ENCODE results near the gene OR14A2. TPM values are rescaled to one million over a fixed set of nuclear protein-coding genes. Genes with fewer than 3 reads are reported as not detected.
"Not testable (repeated sequence)": the region's sequence is repeated elsewhere in the genome, so short reads cannot be mapped to it uniquely, and the experiment has no call there.

OR14A2 gene
- polyA plus RNA-seq, 1 donor from 2014 or later = not detected

DNA sequence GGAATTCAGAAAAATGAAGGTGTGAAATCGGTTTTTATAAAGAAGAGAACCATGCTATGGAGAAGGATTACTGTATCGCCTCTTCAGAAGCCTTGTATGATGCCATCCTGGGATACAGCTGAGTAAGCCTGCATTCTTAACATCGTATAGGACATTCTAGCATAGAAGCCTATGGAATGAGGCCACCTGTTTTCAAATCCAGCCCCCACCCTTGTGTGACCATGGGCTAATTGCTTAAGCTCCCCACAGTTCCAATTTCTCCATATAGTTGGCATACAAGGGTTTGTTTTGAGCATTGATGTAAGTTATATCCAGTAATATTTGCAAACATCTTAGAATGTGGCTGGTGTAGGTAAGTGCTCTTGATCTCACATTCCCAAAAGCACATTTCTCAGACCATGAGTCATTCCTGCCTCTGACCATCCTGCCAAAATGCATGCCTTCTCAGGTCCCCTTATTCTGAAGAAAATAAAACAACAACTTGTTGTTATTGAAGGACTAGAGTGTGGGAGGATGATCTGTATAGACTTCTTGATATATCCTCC is 1.5 kb downstream of the OR14A2 start:
- TF ChIP-seq MXI1 (conservative IDR thresholded peaks at IDR 0.05; ENCODE audit: poor library complexity, severe bottlenecking) = no peak
- TF ChIP-seq POLR2AphosphoS5 (IDR thresholded peaks at IDR 0.05) = no peak
- no peak for TF ChIP-seq EZH2 (IDR thresholded peaks at IDR 0.05; ENCODE audit: borderline replicate concordance, insufficient read depth, low read length, poor library complexity, severe bottlenecking)
- TF ChIP-seq REST (IDR thresholded peaks at IDR 0.05; ENCODE audit: borderline replicate concordance) = no peak
- no peak for TF ChIP-seq TAF1 (IDR thresholded peaks at IDR 0.05; ENCODE audit: low read depth)
- no peak for TF ChIP-seq EP300 (conservative IDR thresholded peaks at IDR 0.05; ENCODE audit: poor library complexity, severe bottlenecking)
- no peak for TF ChIP-seq RAD21 (conservative IDR thresholded peaks at IDR 0.05)
- no peak for TF ChIP-seq CTCF (IDR thresholded peaks at IDR 0.05; ENCODE audit: poor library complexity, severe bottlenecking)
- no peak for TF ChIP-seq SMC3 (conservative IDR thresholded peaks at IDR 0.05; ENCODE audit: poor library complexity)
- H3K27me3 ChIP-seq (ENCODE audit: insufficient read depth, low read depth, low read length) = no peaks in the 10 kb centered on the region
- H2AFZ ChIP-seq (ENCODE audit: low read depth, low read length) = no peak overlapping the region
- H3K4me2 ChIP-seq (ENCODE audit: low read length) = no peak overlapping the region
- no peaks in the 10 kb centered on the region for H4K20me1 ChIP-seq (ENCODE audit: insufficient read depth)
- no peak overlapping the region for H3K9ac ChIP-seq (ENCODE audit: low read length)
- H3K4me3 ChIP-seq (ENCODE audit: low read length) = no peak overlapping the region
- no peaks in the 10 kb centered on the region for H3K9me3 ChIP-seq (ENCODE audit: low read length)
- no peaks in the 10 kb centered on the region for H3F3A ChIP-seq (ENCODE audit: insufficient read depth, low read length, poor library complexity, severe bottlenecking)
- H3K9me2 ChIP-seq (ENCODE audit: insufficient read depth, low read length) = no peaks in the 10 kb centered on the region
- H3K27ac ChIP-seq (ENCODE audit: low read length) = no peak overlapping the region
- no peaks in the 10 kb centered on the region for H3K79me2 ChIP-seq (replicated peaks; ENCODE audit: insufficient read depth, low read length)
- no peaks in the 10 kb centered on the region for H3K36me3 ChIP-seq (ENCODE audit: insufficient read depth, low read length)

DNA sequence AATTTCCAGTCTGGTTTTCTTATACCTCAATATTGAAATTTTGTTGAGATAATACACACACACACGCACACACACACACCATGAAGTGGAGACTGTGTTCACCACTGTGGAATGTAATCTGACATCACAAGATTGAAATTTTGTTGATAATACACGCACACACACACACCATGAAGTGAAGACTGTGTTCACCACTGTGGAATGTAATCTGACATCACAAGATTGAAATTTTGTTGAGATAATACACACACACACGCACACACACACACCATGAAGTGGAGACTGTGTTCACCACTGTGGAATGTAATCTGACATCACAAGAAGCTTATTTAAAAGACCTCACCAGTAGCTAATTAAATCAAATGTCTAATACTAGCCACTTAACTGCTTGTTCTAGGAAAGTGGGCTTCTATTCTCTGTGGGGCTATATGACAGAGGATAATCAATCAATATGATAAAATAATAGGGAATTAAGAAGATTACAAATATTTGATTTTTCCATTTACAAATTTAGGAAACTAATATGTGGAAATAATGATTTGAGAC is 5.7 kb downstream of the OR14A2 start:
- not testable (repeated sequence) for H4K20me1 ChIP-seq (ENCODE audit: insufficient read depth); H3F3A ChIP-seq (ENCODE audit: insufficient read depth, low read length, poor library complexity, severe bottlenecking); H3K4me3 ChIP-seq (ENCODE audit: low read length); H3K9me3 ChIP-seq (ENCODE audit: low read length); H3K4me2 ChIP-seq (ENCODE audit: low read length); H3K79me2 ChIP-seq (replicated peaks; ENCODE audit: insufficient read depth, low read length); H3K27ac ChIP-seq (ENCODE audit: low read length); H3K9ac ChIP-seq (ENCODE audit: low read length); H3K27me3 ChIP-seq (ENCODE audit: insufficient read depth, low read depth, low read length); H3K36me3 ChIP-seq (ENCODE audit: insufficient read depth, low read length); H3K9me2 ChIP-seq (ENCODE audit: insufficient read depth, low read length); H2AFZ ChIP-seq (ENCODE audit: low read depth, low read length)

Data from neural cell (in vitro differentiated cells).